Right atrium auricular region (tissue), 2 donors: ENCODE results near the gene MYO3B. TPM values are rescaled to one million over a fixed set of nuclear protein-coding genes. Genes with fewer than 3 reads are reported as not detected.

ENCODE experiments used
- DNase-seq: peaks from one replicate; pipeline ENCODE4 v3.0.0-alpha.2; 2019; ENCODE audit warnings: low spot score
- H3K27ac ChIP-seq, 2 donors: fragments of 200-600 bp; sonication (generic); 1 replicate in 1 of 2; 2 replicates in 1 of 2; pipeline ENCODE4 v1.5.1; 2016 to 2019
- H3K27me3 ChIP-seq, 2 donors: fragments of 200-600 bp; sonication (generic); one replicate each; pipeline versions ENCODE4 v1.5.1 to v1.6.0; 2017 to 2019
- H3K36me3 ChIP-seq: fragments of 200-600 bp; sonication (generic); one replicate; pipeline ENCODE4 v1.5.1; 2016
- H3K4me1 ChIP-seq, 2 donors: fragments of 200-600 bp; sonication (generic); one replicate each; pipeline versions ENCODE4 v1.5.1 to v1.6.0; 2017 to 2019
- H3K4me3 ChIP-seq, 2 donors: fragments of 200-600 bp; sonication (generic); 1 replicate in 1 of 2; 2 replicates in 1 of 2; pipeline ENCODE4 v1.5.1; 2017 to 2019; ENCODE audit warnings: mild to moderate bottlenecking in 1 of 2, moderate library complexity in 1 of 2
- H3K9me3 ChIP-seq, 2 donors: fragments of 200-600 bp; sonication (generic); one replicate each; pipeline ENCODE4 v1.5.1; 2019
- CTCF ChIP-seq, 2 donors: fragments of 200-600 bp; sonication (generic); IDR thresholded peaks; one replicate each; pipeline ENCODE4 v1.5.1; 2019; ENCODE audit warnings: antibody characterized with exemption in 2 of 2
- total RNA-seq, 2 donors: library from RNA; depleted of rRNA; stranded (reverse); fragments of >200 nt; gene quantifications; one replicate each; pipeline ENCODE4 v1.1.0, GENCODE V29; 2016

Gene MYO3B
- total RNA-seq, 2 donors from 2014 or later = not detected

- TF ChIP-seq CTCF (IDR thresholded peaks at IDR 0.05) = no peak
- Histone ChIP-seq H3K27ac (no peak overlapping the region), H3K4me1 (no peaks in the 10 kb centered on the region), H3K27me3 (no peaks in the 10 kb centered on the region), H3K36me3 (no peaks in the 10 kb centered on the region), H3K9me3 (no peaks in the 10 kb centered on the region), H3K4me3 (no peak overlapping the region)
- DNase-seq = no peak
These were observed 39.0 kb downstream of the MYO3B start for GRCh38 chr2:170216981-170217380.

GRCh38 chr2:170217778-170218251, 39.9 kb downstream of the MYO3B start:
- H3K36me3 ChIP-seq = no peaks in the 10 kb centered on the region
- H3K27me3 ChIP-seq = no peaks in the 10 kb centered on the region
- H3K27ac ChIP-seq = peak overlapping the region in 1 of 2 donors; percentile 27
- H3K4me1 ChIP-seq = peaks cover 0 to 5% of the 10 kb centered on the region in 2 donors
- no peak for TF ChIP-seq CTCF (IDR thresholded peaks at IDR 0.05)
- DNase-seq = no peak
- no peak overlapping the region for H3K4me3 ChIP-seq
- H3K9me3 ChIP-seq = no peaks in the 10 kb centered on the region

GRCh38 chr2:170218456-170218855, 40.5 kb downstream of the MYO3B start:
- Histone ChIP-seq H3K4me1 (peaks cover 0 to 5% of the 10 kb centered on the region in 2 donors), H3K4me3 (no peak overlapping the region), H3K36me3 (no peaks in the 10 kb centered on the region), H3K9me3 (no peaks in the 10 kb centered on the region), H3K27ac (no peak overlapping the region), H3K27me3 (no peaks in the 10 kb centered on the region)
- DNase-seq = no peak
- no peak for TF ChIP-seq CTCF (IDR thresholded peaks at IDR 0.05)

- H3K27ac ChIP-seq = no peak overlapping the region
- no peaks in the 10 kb centered on the region for H3K36me3 ChIP-seq
- no peak for TF ChIP-seq CTCF (IDR thresholded peaks at IDR 0.05)
- no peaks in the 10 kb centered on the region for H3K9me3 ChIP-seq
- no peak overlapping the region for H3K4me3 ChIP-seq
- H3K4me1 ChIP-seq = peaks cover 0 to 5% of the 10 kb centered on the region in 2 donors
- no peak for DNase-seq
- no peaks in the 10 kb centered on the region for H3K27me3 ChIP-seq
These were observed 41.0 kb downstream of the MYO3B start for GRCh38 chr2:170218931-170219330.

GRCh38 chr2:170221317-170222288, 43.7 kb downstream of the MYO3B start:
- Histone ChIP-seq H3K27ac (no peak overlapping the region), H3K27me3 (no peaks in the 10 kb centered on the region), H3K36me3 (no peaks in the 10 kb centered on the region), H3K4me3 (no peak overlapping the region), H3K4me1 (peaks cover 0 to 5% of the 10 kb centered on the region in 2 donors), H3K9me3 (no peaks in the 10 kb centered on the region)
- DNase-seq = no peak
- TF ChIP-seq CTCF (IDR thresholded peaks at IDR 0.05) = no peak
